ENCODE results near the gene CCDC116. TPM values are rescaled to one million over a fixed set of nuclear protein-coding genes. Genes with fewer than 3 reads are reported as not detected.
"Not testable (repeated sequence)": the region's sequence is repeated elsewhere in the genome, so short reads cannot be mapped to it uniquely, and the experiment has no call there.

CCDC116 gene
- total RNA-seq, 2 donors from 2014 or later, result 0.27 to 3.1 TPM

DNA sequence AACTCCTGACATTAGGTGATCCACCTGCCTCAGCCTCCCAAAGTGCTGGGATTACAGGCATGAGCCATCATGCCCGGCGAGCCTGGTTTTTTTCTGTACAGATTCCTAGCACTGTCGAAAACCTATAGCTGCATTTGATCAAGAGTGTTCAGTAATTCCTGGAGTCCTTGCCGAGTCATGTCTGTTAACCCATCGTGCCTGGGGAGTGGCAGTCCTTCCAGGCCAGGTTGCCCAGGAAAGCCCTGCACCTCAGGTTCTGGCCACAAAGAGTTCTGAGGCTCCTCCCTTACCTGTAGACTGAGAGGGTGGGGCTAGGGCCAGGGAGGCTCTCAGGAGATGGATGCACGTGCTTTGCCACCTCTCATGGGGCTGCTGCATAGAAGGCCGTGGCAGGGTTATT is 19.7 kb upstream of the CCDC116 start:
- no peaks in the 10 kb centered on the region for H3K27me3 ChIP-seq (replicated peaks; ENCODE audit: insufficient read depth)
- no peak overlapping the region for H3K27ac ChIP-seq
- 76% methylated on average over 7 of the region's 7 CpGs for WGBS
- intact Hi-C loops (cut with DNase I), result no loop called here
- no peaks in the 10 kb centered on the region for H3K9me3 ChIP-seq
- H3K4me3 ChIP-seq, result no peak overlapping the region
- no peak for DNase-seq (ENCODE audit: low spot score)
- H3K4me1 ChIP-seq (replicated peaks), result no peaks in the 10 kb centered on the region
- no peak for TF ChIP-seq POLR2A (IDR thresholded peaks at IDR 0.05)
- TF ChIP-seq POLR2AphosphoS5 (IDR thresholded peaks at IDR 0.05), result no peak
- TF ChIP-seq, protein P1, sequence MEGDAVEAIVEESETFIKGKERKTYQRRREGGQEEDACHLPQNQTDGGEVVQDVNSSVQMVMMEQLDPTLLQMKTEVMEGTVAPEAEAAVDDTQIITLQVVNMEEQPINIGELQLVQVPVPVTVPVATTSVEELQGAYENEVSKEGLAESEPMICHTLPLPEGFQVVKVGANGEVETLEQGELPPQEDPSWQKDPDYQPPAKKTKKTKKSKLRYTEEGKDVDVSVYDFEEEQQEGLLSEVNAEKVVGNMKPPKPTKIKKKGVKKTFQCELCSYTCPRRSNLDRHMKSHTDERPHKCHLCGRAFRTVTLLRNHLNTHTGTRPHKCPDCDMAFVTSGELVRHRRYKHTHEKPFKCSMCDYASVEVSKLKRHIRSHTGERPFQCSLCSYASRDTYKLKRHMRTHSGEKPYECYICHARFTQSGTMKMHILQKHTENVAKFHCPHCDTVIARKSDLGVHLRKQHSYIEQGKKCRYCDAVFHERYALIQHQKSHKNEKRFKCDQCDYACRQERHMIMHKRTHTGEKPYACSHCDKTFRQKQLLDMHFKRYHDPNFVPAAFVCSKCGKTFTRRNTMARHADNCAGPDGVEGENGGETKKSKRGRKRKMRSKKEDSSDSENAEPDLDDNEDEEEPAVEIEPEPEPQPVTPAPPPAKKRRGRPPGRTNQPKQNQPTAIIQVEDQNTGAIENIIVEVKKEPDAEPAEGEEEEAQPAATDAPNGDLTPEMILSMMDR (IDR thresholded peaks at IDR 0.05), result no peak
- H3K36me3 ChIP-seq, result peaks cover 0 to 6% of the 10 kb centered on the region in 2 donors

DNA sequence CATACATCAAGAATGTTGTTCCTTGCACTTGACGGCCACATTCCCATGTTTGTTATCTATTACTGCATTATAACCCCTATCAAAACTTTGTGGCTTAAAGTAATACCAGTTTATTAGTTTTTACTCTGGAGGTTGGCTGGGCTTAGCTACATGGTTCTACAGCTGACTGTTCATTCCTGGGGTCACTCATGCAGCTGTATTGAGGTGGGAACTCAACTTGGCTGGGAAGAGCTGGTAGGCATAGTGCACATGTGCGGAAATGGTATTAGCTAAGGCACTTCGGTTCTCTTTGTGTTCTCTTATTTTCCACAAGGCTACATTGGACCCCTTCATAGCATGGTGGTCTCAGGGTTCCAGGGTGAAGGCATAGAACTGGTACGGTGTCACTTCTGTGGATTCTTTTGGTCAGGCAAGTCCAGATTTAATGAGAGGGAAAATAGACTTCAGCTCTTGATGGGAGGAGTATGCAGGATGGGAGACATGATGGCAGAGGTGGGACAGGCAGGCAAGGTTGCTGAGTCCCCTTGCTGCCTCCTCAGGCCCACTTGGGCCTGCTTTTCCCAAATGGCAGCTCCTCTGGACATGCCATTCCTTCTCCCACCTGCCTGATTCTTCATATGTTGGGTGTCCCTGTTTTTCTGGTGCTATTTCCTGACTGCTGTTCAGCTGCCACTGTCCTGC is 18.9 kb upstream of the CCDC116 start:
- H3K4me1 ChIP-seq (replicated peaks), result no peaks in the 10 kb centered on the region
- no peaks in the 10 kb centered on the region for H3K9me3 ChIP-seq
- WGBS, result 94% methylated on average over 4 of the region's 4 CpGs
- DNase-seq (ENCODE audit: low spot score), result no peak
- intact Hi-C loops (cut with DNase I), result no loop called here
- H3K27me3 ChIP-seq (replicated peaks; ENCODE audit: insufficient read depth), result no peaks in the 10 kb centered on the region
- H3K4me3 ChIP-seq, result no peak overlapping the region
- TF ChIP-seq, protein P1 (IDR thresholded peaks at IDR 0.05), result no peak
- TF ChIP-seq POLR2A (IDR thresholded peaks at IDR 0.05) (no peak), POLR2AphosphoS5 (IDR thresholded peaks at IDR 0.05) (no peak)
- H3K27ac ChIP-seq, result no peak overlapping the region
- H3K36me3 ChIP-seq, result peaks cover 0 to 6% of the 10 kb centered on the region in 2 donors

DNA sequence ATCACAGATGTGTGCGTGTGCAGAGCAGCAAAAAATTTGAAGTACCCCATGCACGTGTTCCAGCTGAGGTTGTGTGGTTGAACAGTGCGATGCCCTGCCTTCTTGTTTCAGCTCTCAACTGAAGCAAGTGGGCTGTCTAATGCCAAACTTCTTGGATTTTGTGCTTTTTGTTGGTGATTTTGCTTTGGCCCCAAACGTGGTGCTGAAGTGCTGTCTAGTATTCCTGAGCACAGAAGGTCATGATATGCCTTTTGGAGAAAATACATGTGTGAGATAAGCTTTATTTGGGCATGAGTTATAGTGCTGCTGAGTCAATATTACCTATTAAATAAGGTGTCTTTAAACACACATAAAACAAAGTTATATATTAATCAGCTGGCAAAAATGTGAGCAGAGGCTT is 16.8 kb upstream of the CCDC116 start:
- WGBS, result 77% methylated on average over 4 of the region's 4 CpGs
- Histone ChIP-seq H3K4me3 (no peak overlapping the region), H3K4me1 (replicated peaks) (no peaks in the 10 kb centered on the region), H3K9me3 (no peaks in the 10 kb centered on the region), H3K27ac (no peak overlapping the region), H3K27me3 (replicated peaks; ENCODE audit: insufficient read depth) (no peaks in the 10 kb centered on the region), H3K36me3 (peaks cover 0 to 6% of the 10 kb centered on the region in 2 donors)
- TF ChIP-seq, protein P1 (IDR thresholded peaks at IDR 0.05), result no peak
- TF ChIP-seq POLR2AphosphoS5 (IDR thresholded peaks at IDR 0.05) (no peak), POLR2A (IDR thresholded peaks at IDR 0.05) (no peak)
- intact Hi-C loops (cut with DNase I), result no loop called here
- DNase-seq (ENCODE audit: low spot score), result no peak

DNA sequence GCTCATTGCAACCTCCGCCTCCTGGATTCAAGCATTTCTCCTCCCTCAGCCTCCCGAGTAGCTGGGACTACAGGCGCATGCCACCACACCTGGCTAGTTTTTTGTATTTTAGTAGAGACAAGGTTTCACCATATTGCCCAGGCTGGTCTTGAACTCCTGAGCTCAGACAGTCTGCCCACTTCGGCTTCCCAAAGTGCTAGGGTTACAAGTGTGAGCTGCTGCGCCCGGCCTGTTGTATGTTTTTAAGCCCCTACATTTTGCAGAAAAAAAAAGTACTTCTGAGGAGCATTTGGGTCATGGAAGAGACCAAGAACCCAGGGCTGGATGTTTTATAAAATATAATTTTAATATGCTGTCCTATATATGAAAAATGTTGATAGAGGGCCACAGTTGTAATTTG is 15.2 kb upstream of the CCDC116 start:
- intact Hi-C loops (cut with DNase I); DNase-seq (ENCODE audit: low spot score); H3K27me3 ChIP-seq (replicated peaks; ENCODE audit: insufficient read depth); H3K9me3 ChIP-seq; H3K27ac ChIP-seq; H3K4me3 ChIP-seq; H3K36me3 ChIP-seq; H3K4me1 ChIP-seq (replicated peaks): not testable (repeated sequence)
- WGBS, result 97% methylated on average over 6 of the region's 6 CpGs

DNA sequence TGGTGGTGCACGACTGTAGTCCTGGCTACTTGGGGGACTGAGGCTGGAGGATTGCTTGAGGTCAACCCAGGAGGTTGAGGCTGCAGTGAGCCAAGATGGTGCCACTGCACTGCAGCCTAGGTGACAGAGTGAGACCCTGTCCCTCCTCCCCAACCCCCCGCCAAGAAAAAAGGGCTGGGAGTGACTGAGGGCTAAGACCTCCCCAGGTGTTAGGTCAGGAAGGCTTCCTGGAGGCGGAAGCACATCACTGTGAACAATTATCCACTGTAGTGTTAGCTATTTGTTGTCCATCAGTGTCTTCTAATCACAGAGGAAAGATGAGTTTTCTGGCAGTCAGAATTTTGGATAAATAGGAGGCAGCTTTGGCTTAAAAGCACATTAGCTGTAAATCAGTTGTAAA is 11.5 kb upstream of the CCDC116 start:
- intact Hi-C loops (cut with DNase I), result no loop called here
- Histone ChIP-seq H3K4me1 (replicated peaks) (peaks cover 11% of the 10 kb centered on the region), H3K9me3 (no peaks in the 10 kb centered on the region), H3K27me3 (replicated peaks; ENCODE audit: insufficient read depth) (no peaks in the 10 kb centered on the region), H3K4me3 (no peak overlapping the region), H3K36me3 (no peaks in the 10 kb centered on the region), H3K27ac (no peak overlapping the region)
- 91% methylated on average over 3 of the region's 3 CpGs for WGBS
- no peak for TF ChIP-seq POLR2AphosphoS5 (IDR thresholded peaks at IDR 0.05)
- TF ChIP-seq POLR2A (IDR thresholded peaks at IDR 0.05), result no peak
- TF ChIP-seq, protein P1 (IDR thresholded peaks at IDR 0.05), result no peak
- no peak for DNase-seq (ENCODE audit: low spot score)

Measured in prostate gland (tissue), 2 donors.